Thoracic aorta (tissue), 2 donors: ENCODE measurements around the gene MALRD1. TPM values are rescaled to one million over a fixed set of nuclear protein-coding genes. Genes with fewer than 3 reads are reported as not detected.

ENCODE experiments used
- ATAC-seq: fragments of 150-250 bp; one replicate; pipeline ENCODE4 v1.8.0; 2017; ENCODE audit warnings: low read depth; ENCODE audit not compliant: insufficient number of reproducible peaks, low FRiP score
- DNase-seq: peaks from one replicate; pipeline ENCODE4 v3.0.0-alpha.2; 2020; ENCODE audit warnings: low spot score
- H3K27ac ChIP-seq, 2 donors: fragments of 200-600 bp; sonication (generic); 1 replicate in 1 of 2; 2 replicates in 1 of 2; pipeline ENCODE4 v1.5.1; 2016; ENCODE audit warnings: mild to moderate bottlenecking in 2 of 2, moderate library complexity in 2 of 2
- H3K27me3 ChIP-seq: fragments of 200-600 bp; sonication (generic); replicated peaks from 2 replicates; pipeline ENCODE4 v1.6.0; 2016; ENCODE audit warnings: mild to moderate bottlenecking; ENCODE audit not compliant: insufficient read depth
- H3K36me3 ChIP-seq: fragments of 200-600 bp; sonication (generic); one replicate; pipeline ENCODE4 v1.5.1; 2016
- H3K4me1 ChIP-seq, 2 donors: fragments of 200-600 bp; sonication (generic); 1 replicate in 1 of 2; 2 replicates in 1 of 2; pipeline versions ENCODE4 v1.5.1 to v1.6.0; 2016; ENCODE audit warnings: low read depth in 2 of 2, mild to moderate bottlenecking in 1 of 2; ENCODE audit not compliant: control insufficient read depth in 1 of 2
- H3K4me3 ChIP-seq: fragments of 200-600 bp; sonication (generic); 2 replicates; pipeline ENCODE4 v1.5.1; 2016; ENCODE audit warnings: mild to moderate bottlenecking
- H3K9me3 ChIP-seq: fragments of 200-600 bp; sonication (generic); 2 replicates; pipeline ENCODE4 v1.5.1; 2016
- total RNA-seq, 2 donors: library from RNA; depleted of rRNA; stranded (reverse); fragments of >200 nt; gene quantifications; one replicate each; pipeline versions ENCODE4 v1.1.0 to v1.2.3, GENCODE V29; 2016
- TF ChIP-seq, protein P1 (sequence below): fragments of 200-600 bp; sonication (generic); IDR thresholded peaks from one replicate; pipeline ENCODE4 v1.5.1; 2019; ENCODE audit warnings: antibody characterized with exemption

MALRD1 gene
- total RNA-seq, 2 donors from 2014 or later: 0.92 to 5.3 TPM

DNA sequence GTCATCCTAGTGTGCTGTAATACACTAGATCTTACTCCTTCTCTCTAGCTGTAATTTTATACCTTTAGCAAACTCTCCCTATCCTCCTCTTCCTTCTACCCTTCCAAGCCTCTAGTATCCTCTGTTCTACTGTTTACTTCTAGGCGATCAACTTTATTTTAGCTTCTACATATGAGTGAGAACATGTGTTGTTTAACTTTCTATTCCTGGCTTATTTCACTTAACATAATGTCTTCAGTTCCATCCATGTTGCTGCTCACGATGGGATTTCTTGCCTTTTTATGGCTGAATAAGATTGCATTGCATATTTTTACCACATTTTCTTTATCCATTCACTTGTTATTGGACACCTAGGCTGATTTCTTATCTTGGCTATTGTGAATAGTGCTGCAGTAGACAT is 318.6 kb downstream of the MALRD1 start:
- H3K27me3 ChIP-seq: no peaks in the 10 kb centered on the region
- H3K9me3 ChIP-seq: no peaks in the 10 kb centered on the region
- no peak overlapping the region for H3K27ac ChIP-seq
- H3K4me1 ChIP-seq: no peaks in the 10 kb centered on the region
- ATAC-seq (no peak), DNase-seq (no peak)
- TF ChIP-seq, protein P1, sequence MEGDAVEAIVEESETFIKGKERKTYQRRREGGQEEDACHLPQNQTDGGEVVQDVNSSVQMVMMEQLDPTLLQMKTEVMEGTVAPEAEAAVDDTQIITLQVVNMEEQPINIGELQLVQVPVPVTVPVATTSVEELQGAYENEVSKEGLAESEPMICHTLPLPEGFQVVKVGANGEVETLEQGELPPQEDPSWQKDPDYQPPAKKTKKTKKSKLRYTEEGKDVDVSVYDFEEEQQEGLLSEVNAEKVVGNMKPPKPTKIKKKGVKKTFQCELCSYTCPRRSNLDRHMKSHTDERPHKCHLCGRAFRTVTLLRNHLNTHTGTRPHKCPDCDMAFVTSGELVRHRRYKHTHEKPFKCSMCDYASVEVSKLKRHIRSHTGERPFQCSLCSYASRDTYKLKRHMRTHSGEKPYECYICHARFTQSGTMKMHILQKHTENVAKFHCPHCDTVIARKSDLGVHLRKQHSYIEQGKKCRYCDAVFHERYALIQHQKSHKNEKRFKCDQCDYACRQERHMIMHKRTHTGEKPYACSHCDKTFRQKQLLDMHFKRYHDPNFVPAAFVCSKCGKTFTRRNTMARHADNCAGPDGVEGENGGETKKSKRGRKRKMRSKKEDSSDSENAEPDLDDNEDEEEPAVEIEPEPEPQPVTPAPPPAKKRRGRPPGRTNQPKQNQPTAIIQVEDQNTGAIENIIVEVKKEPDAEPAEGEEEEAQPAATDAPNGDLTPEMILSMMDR: no peak
- H3K4me3 ChIP-seq: no peak overlapping the region
- no peaks in the 10 kb centered on the region for H3K36me3 ChIP-seq

DNA sequence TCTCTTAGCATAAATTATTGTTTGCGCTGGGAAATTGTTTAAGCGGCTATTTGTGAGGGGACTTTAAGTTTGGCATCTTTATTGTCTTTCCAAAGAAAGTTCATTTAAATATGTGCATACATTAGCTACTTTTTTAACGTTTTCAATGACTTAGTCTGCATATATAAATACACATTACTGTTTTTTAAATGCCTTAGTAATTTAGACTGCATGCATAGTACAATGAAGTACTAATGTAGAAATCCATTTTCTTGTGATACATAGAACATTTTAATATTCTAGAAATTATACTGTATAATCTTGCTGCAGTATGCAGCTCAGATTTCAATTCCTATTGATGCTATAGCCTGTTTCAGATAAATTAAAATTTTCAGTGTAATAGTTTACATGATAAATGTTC is 325.4 kb downstream of the MALRD1 start:
- Histone ChIP-seq H3K9me3 (no peaks in the 10 kb centered on the region), H3K4me1 (no peaks in the 10 kb centered on the region), H3K4me3 (no peak overlapping the region), H3K27me3 (no peaks in the 10 kb centered on the region), H3K27ac (no peak overlapping the region), H3K36me3 (no peaks in the 10 kb centered on the region)
- ATAC-seq (no peak), DNase-seq (no peak)
- TF ChIP-seq, protein P1: no peak

GRCh38 chr10:19385846-19386450 is 337.3 kb downstream of the MALRD1 start:
- H3K9me3 ChIP-seq: no peaks in the 10 kb centered on the region
- TF ChIP-seq, protein P1: no peak
- H3K27me3 ChIP-seq: no peaks in the 10 kb centered on the region
- no peak overlapping the region for H3K4me3 ChIP-seq
- DNase-seq (no peak), ATAC-seq (no peak)
- no peak overlapping the region for H3K27ac ChIP-seq
- no peaks in the 10 kb centered on the region for H3K36me3 ChIP-seq
- H3K4me1 ChIP-seq: no peaks in the 10 kb centered on the region

GRCh38 chr10:19408924-19409323 is 360.3 kb downstream of the MALRD1 start:
- Histone ChIP-seq H3K4me1 (no peaks in the 10 kb centered on the region), H3K27me3 (no peaks in the 10 kb centered on the region), H3K9me3 (no peaks in the 10 kb centered on the region), H3K36me3 (no peaks in the 10 kb centered on the region), H3K27ac (no peak overlapping the region), H3K4me3 (no peak overlapping the region)
- TF ChIP-seq, protein P1: no peak
- ATAC-seq (no peak), DNase-seq (no peak)

- TF ChIP-seq, protein P1: no peak
- H3K4me3 ChIP-seq: no peak overlapping the region
- H3K27me3 ChIP-seq: no peaks in the 10 kb centered on the region
- no peaks in the 10 kb centered on the region for H3K36me3 ChIP-seq
- ATAC-seq (no peak), DNase-seq (no peak)
- H3K27ac ChIP-seq: no peak overlapping the region
- H3K9me3 ChIP-seq: no peaks in the 10 kb centered on the region
- no peaks in the 10 kb centered on the region for H3K4me1 ChIP-seq
These were observed 362.5 kb downstream of the MALRD1 start for GRCh38 chr10:19411119-19411518.
